ENCODE data around the gene RGP1. TPM values are rescaled to one million over a fixed set of nuclear protein-coding genes. Genes with fewer than 3 reads are reported as not detected.

The RGP1 gene
- total RNA-seq, 2 experiments from 2014 or later = 13.5 to 27.1 TPM

DNA sequence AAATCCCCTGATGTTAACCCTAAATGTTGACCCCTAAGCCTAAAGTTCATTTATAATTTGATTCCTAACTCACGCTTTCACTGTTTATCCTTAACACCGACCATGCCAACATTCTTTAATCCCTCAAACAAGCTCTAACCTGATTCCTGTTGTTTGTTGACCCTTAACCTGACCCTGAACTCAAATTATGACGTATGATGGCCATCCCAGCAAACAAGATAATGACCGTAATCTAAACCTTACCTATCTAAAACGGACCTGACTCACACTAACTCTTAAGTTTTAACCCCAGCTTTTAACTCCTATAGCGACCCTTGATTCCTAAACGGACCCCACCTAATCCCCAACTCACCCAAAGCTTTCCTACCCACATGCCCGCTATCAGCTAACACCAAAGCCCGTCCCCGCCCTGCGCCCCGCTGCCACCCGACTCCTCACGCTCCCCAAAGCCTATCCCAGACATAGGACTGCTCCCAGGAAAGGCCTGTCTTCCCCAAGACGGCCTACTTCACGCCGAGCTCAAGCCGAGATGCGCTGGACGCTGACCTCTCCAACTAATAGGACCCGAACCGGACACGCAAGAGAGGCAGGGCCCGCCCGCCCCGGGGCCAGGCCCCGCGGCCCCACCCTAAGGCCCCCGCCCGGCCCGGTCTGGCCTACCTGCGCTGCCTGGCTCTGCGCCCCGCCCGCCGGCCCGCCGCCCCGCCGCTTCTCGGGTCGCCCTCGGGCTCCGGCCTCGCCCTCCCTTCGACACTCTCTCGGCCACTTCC is 17.5 kb upstream of the RGP1 start:
- peaks cover 26% of the 10 kb centered on the region; the same call in 1 of the 2 replicates for H3K36me3 ChIP-seq (ENCODE audit: insufficient read depth, low read length)
- H3K9me2 ChIP-seq (ENCODE audit: insufficient read depth, low read length) = no peaks in the 10 kb centered on the region
- peaks cover 15% of the 10 kb centered on the region; the same call in 1 of the 2 replicates for H4K20me1 ChIP-seq (ENCODE audit: insufficient read depth, low read length)
- TF ChIP-seq EZH2phosphoT487 (IDR thresholded peaks at IDR 0.05; ENCODE audit: borderline replicate concordance, low read depth, low read length) = no peak
- TF ChIP-seq, protein P1, sequence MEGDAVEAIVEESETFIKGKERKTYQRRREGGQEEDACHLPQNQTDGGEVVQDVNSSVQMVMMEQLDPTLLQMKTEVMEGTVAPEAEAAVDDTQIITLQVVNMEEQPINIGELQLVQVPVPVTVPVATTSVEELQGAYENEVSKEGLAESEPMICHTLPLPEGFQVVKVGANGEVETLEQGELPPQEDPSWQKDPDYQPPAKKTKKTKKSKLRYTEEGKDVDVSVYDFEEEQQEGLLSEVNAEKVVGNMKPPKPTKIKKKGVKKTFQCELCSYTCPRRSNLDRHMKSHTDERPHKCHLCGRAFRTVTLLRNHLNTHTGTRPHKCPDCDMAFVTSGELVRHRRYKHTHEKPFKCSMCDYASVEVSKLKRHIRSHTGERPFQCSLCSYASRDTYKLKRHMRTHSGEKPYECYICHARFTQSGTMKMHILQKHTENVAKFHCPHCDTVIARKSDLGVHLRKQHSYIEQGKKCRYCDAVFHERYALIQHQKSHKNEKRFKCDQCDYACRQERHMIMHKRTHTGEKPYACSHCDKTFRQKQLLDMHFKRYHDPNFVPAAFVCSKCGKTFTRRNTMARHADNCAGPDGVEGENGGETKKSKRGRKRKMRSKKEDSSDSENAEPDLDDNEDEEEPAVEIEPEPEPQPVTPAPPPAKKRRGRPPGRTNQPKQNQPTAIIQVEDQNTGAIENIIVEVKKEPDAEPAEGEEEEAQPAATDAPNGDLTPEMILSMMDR (conservative IDR thresholded peaks at IDR 0.05; ENCODE audit: low read length) = no peak
- ChIA-PET POLR2A (interaction anchor here (0.5 to 3.9 kb wide), 18 partner anchors 13 to 361 kb away, joined by 3 to 38 read pairs (median 5); partner anchors contain the start of genes ARHGEF39, CCDC107, GBA2 and HINT2), CTCF (ENCODE audit: unreplicated experiment) (interaction anchor here (1.0 to 2.1 kb wide), 3 partner anchors 15 to 71 kb away, joined by 3 to 8 read pairs (median 4); partner anchors contain the start of gene ARHGEF39)
- peaks cover 51% of the 10 kb centered on the region for H3K79me2 ChIP-seq (ENCODE audit: insufficient read depth, low read depth, low read length)
- peak overlapping the region; percentile 89 for H3K4me3 ChIP-seq (ENCODE audit: low read depth, low read length, poor library complexity, severe bottlenecking)
- intact Hi-C loops (cut with micrococcal nuclease; ENCODE audit: unreplicated experiment) = loop anchor here (1.0 to 10.0 kb wide), 6 partner anchors 25 to 657 kb away; partner anchors contain the start of genes FANCG, SPAG8 and VCP
- no peaks in the 10 kb centered on the region for H3K9me3 ChIP-seq (ENCODE audit: low read length)
- peak overlapping the region; percentile 44; the same call in 1 of the 2 replicates for H2AFZ ChIP-seq (ENCODE audit: low read length)
- peak overlapping the region; percentile 97 for H3K4me2 ChIP-seq (ENCODE audit: low read length)
- BruUV-seq (replicated peaks) = no TSS peak
- no peak for DNase-seq (ENCODE audit: low spot score)
- H3K4me1 ChIP-seq (ENCODE audit: insufficient read depth, low read length, poor library complexity, severe bottlenecking) = peaks cover 63% of the 10 kb centered on the region
- H3K27ac ChIP-seq (ENCODE audit: low read depth, low read length, poor library complexity, severe bottlenecking) = peak overlapping the region; percentile 77

DNA sequence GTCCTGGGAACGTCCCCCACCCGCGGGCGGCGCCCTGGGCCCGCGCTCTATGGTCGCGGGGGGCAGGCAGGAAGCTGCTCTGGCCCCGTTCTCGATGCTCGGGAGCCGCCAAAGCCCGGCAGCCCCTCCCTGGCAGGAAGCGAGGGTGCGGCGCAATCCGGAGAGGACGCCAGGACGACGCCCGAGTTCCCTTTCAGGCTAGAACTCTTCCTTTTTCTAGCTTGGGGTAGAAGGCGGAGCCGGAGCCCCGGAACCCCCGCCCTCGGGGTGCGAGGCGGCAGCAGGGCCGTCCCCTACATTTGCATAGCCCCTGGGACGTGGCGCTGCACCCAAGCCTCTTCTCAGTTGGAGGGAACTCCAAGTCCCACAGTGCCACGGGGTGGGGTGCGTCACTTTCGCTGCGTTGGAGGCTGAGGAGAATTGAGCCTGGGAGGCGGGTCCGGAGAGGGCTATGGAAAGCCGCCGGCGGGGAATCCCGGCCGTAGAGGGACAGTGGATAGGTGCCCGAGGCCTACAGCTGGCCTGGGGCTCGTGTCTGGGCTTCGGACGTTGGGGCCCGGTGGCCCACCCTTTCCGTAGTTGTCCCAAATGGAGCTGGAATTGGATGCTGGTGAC is 16.8 kb upstream of the RGP1 start, which contains the start of the genes CREB3 and TLN1:
Gene CREB3, plus strand, starts transcription at position 482 of the 615 bp plus-strand sequence. Its CDS starts 107 bp downstream, at position 589.
Gene TLN1, minus strand, starts transcription at position 11 of the 615 bp plus-strand sequence. CDS start 6,501 bp downstream, outside the sequence.
- peaks cover 13% of the 10 kb centered on the region; the same call in 1 of the 2 replicates for H4K20me1 ChIP-seq (ENCODE audit: insufficient read depth, low read length)
- H3K27ac ChIP-seq (ENCODE audit: low read depth, low read length, poor library complexity, severe bottlenecking) = peak within 1 kb of the TSS; percentile 77
- peak; percentile 99 for DNase-seq (ENCODE audit: low spot score)
- H3K4me2 ChIP-seq (ENCODE audit: low read length) = peak within 1 kb of the TSS; percentile 97
- H3K4me1 ChIP-seq (ENCODE audit: insufficient read depth, low read length, poor library complexity, severe bottlenecking) = peaks cover 56% of the 10 kb centered on the region
- TF ChIP-seq EZH2phosphoT487 (IDR thresholded peaks at IDR 0.05; ENCODE audit: borderline replicate concordance, low read depth, low read length) = no peak
- TF ChIP-seq, protein P1 (conservative IDR thresholded peaks at IDR 0.05; ENCODE audit: low read length) = peak; percentile 65
- no peaks in the 10 kb centered on the region for H3K9me3 ChIP-seq (ENCODE audit: low read length)
- H2AFZ ChIP-seq (ENCODE audit: low read length) = peak within 1 kb of the TSS; percentile 81
- ChIA-PET CTCF (ENCODE audit: unreplicated experiment) (interaction anchor here (1.2 to 2.1 kb wide), 3 partner anchors 15 to 129 kb away, joined by 3 to 8 read pairs (median 3); no protein-coding TSS in a partner anchor), POLR2A (interaction anchor here (0.5 to 3.9 kb wide), 16 partner anchors 10 to 646 kb away, joined by 3 to 38 read pairs (median 4); partner anchors contain the start of genes CCDC107, GBA2, HINT2 and RGP1)
- peak within 1 kb of the TSS; percentile 89 for H3K4me3 ChIP-seq (ENCODE audit: low read depth, low read length, poor library complexity, severe bottlenecking)
- intact Hi-C loops (cut with micrococcal nuclease; ENCODE audit: unreplicated experiment) = loop anchor here (1.0 to 10.0 kb wide), 6 partner anchors 25 to 657 kb away; partner anchors contain the start of genes FANCG, SPAG8 and VCP
- BruUV-seq (replicated peaks) = no TSS peak
- peaks cover 45% of the 10 kb centered on the region for H3K79me2 ChIP-seq (ENCODE audit: insufficient read depth, low read depth, low read length)
- H3K9me2 ChIP-seq (ENCODE audit: insufficient read depth, low read length) = no peaks in the 10 kb centered on the region
- peaks cover 32% of the 10 kb centered on the region; the same call in 1 of the 2 replicates for H3K36me3 ChIP-seq (ENCODE audit: insufficient read depth, low read length)
